Epidermal melanocyte (primary cell): ENCODE results near the gene METTL25B.
"Not testable (repeated sequence)": the region's sequence is repeated elsewhere in the genome, so short reads cannot be mapped to it uniquely, and the experiment has no call there.

Source experiments
- DNase-seq: peaks from one replicate; pipeline ENCODE4 v3.0.0; 2011; ENCODE audit warnings: low spot score; ENCODE audit not compliant: insufficient read length

Gene METTL25B

DNA sequence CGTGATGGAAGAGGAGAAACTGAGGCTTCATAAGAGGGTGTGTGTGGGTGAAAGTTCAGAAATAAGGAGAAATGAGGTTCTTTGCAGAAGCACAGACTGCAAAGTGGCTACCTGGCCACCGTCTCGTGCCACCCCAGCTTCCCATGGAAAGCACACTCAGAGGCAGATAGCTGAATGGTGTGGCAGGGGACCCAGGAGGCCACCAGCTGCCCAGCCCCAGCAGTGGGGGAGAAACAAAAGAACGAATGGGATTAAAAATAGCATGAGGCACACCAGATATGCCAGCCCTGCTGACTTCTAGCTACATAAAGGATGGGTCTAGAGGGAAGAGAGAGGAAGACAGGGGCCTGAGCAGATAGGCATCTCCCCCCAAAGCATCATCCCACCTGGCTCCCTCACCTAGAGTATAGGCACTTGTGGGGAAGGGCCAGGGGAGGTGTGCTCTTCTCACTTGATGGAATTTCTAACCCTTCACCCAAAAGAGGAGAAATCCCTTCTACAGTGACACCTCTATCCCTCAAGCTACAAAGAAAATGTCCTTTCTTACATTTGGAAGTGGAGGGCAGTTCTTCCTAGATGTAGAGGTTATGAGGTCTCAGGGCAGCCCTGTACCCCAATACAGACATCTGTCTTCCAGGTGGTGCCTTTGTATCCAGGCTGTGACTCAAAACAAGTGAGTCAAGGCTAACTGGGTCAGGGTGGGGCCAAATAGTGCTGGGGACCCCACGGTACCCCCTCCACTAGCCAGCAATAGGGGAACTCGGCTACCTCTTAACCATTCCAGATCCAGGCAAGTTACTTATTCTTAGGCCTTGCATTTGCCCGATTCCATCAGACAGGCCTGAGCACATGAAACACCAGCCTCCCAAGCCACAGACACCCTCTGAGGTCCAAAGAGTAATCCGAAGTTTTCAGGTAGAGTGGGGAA lies 19.7 kb downstream of the METTL25B start:
- no peak for DNase-seq

DNA sequence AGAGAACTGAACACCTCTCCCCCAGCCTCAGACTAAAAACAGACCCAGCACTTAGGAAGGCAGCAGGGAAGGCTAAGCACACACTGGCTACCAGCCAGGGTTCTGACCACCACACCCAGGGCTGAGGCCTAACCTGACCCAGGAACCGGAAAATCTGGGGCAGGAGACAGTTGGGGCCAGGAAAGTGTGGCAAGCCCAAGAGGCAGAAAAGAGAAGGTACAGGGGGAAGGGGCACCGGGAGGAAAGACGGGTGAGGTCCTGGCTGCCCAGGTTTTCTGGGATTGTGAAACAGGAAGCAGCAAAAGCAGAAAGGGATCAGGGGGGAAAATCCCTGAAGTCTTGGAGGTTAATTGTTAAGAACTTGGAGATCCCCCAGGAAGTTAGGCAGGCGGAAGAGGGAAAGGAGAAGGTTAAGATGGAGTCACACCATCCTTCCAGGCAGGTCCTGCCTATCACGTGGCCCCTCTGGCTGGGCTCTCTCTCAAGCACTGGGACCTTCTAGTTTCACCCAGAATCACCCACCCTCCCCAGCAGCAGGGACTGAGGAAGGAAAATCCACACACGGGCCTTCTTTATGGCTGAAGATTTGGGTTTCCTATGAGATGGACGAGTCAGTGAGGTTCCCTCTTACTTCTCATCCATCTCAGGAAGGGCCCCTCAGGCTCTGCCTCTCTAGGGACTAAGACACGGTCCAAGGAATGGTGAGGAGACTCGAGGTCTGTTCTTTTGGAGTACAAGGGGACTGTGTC lies 20.6 kb downstream of the METTL25B start:
- no peak for DNase-seq

DNA sequence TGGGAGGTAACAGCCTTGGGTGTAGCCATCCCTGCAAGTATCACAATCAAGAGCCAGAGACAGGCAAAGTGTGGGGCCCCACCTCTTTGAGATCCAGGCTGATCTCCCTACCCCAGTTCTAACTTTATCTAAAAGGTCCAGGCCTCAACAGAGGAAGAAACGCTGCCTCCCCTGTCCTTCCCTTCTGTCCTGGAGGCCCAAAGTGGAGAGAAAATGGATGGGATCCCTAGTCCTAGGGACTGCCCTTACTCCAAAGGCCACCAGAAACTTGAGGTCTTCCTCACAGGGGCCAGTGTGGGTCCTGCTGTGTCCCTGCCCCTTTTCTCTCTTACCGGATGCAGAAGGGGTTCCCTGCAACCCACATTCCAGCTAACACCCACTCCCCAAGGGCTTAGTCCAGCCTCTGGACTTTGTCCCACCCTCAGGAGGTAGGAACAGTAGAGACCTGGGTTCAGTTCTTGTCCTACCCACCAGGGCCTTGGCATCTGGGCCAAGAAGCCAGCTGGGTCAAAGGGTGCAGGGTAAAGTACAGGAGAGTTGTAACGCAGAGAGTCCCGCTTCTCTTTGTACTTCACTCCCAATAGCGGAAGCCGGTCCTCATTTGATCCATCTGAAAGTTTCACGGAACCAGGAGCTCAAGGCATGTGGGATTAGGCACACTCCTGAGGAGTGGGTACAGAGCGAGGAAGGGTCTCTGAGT lies 21.3 kb downstream of the METTL25B start:
- no peak for DNase-seq

DNA sequence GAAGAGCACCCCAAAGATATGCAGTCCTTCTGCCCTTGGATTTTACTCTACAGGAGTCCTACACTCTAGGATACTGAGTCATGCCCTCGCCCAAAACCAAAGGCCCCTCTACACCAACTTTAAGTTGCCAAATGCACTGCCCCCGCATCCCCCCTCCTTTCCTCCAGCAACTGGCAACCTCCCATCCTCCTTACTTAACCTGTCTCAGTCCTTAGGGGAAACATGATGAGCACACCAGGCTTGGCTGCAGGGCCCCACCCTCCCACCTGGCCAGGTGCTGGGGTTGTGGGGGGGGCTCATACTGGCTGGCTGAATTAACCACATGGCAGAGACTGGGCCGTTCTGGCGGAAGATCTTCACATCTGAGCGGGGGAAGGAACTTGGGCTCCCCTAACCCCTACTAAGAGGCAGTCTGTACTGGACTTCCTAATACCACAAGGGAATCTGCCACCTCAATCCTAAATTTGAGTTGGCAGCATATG lies 22.0 kb downstream of the METTL25B start:
- DNase-seq = no peak

DNA sequence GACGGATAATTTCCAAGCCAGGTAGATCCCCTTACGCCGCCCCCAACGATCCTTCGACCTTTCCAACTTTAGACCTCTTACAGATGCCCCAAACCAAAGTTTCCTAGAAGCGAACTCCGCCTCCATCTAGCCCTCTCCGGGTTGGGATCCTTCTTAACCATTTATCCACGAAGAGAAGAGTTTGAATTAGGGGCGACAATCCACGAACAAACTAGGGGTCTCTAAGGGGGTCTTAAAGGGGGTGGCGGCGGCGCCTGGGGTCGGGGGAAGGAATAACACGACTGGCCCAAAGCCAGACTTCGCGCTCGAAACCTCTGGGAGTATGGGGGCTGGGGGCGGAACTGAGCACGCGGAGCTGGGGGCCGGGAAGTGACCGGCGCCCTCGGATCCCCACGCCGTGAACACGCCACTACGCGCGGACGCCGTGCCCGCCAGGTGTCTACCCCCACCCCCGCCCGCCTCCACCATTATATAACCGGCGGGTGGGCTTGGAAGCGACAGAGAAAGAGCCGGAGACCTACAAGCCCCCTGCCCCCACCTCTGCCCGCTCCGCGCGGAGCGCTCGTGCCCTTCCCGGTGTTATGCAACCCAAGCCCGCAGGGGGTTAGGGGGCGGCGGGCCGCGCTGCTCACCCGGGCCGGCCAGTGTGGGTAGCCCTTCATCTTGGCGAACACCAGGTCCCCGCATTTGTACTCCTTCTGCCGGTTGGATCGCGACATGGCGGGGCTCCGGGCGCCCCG lies 22.6 kb downstream of the METTL25B start:
- no peak for DNase-seq

DNA sequence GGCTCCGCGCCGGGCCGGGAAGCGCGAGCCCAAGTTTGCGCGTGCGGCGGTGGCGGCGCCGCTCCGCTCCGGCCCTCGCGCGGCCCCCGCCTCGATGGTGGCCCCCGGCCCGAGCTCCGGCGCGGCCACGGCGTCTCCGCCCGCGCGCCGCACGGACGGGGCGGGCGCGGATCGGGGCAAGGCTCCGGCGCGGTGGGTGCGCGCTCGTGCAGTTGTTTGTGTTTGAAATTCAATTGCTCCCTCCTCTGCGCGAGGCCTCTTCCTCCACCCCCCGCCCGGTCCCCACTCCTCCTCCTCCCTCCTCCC lies 23.1 kb downstream of the METTL25B start, which contains the start of gene HDGF:
TSS of gene HDGF (minus strand) at position 225 of the 306 bp plus-strand sequence. CDS start 246 bp downstream, outside the sequence.
- DNase-seq = no peak

DNA sequence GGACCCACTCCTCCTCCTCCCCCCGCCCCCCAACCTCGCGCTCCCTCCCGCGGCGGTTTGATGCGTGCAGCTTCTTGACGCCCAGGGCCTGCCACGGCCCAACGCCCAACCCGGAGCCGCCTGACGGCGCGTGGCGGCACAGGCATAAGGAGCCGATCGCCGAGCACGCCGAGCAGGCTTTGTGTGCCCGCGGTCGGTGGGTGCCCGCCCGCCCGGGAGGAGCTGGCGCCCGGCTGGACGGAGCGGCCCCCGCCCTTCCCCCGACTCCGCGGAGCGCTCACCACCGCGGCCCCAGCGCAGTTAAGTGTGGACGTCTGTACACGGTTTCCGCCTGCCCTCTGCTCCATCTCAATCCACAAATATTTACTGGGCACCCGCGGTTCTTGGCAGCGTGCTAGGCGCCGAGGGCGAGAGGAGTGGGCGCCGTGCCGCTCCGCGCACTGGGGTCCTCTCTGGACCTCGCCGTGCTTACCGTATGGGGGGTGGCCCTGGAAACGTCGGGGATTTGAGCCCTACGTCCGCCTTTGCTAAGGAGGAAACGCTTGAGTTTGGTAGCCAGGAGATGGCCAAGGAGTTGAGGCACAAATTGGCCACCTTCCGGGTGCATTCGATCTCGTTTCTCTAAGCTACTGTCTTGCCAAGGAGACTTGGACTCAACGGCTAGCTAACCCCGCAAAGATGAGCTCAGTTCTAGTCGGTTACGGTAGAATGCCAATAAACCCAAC lies 23.6 kb downstream of the METTL25B start:
- DNase-seq = peak; percentile 91

DNA sequence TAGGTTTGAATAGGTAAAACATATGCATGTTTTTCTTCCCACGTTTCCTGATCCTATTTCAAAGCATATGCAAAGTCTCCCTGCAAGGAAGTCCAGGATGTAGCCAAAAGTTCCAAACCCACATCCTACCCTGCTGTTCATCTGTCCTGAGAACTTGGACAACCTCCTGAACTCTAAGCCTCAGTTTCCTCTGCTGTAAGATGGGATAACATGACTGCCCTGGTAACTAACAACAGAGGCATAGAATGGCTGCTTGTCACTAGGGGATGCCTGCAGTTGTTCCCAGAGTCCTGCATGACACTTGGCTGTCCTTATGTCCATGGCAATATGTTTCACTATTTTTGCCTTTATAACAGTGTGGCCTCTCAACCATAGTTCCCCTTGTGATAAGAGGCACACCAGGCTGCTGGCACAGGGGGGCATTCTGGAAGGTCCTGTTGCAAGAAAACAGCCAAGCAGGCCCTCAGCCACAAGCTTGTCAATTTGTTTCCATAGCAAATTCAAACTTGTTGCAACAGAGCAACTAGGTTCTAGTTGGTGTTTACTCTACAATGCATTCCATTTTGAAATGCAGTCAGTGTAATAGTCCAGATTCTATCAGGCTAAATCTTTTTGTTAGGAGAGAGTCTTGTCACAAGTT lies 24.7 kb downstream of the METTL25B start:
- DNase-seq = no peak

DNA sequence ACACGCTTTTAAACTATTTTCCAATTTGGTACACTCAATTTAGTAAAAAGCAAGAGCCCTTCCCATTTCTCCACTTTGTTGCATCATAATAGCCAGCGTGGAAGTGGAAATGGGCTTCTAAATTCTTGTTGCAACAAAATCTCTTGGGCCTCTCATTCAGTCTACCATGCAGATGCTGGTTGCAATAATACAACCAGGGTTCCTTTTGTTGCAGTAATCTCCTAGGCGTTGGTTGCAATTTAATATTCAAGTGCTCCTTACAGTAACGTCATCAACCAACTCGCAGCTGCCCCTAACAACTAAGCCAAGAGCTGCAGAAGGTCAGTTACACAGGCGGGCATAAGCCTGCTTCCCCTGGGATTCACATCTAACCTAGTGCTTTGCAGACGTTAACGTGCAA lies 25.9 kb downstream of the METTL25B start:
- DNase-seq = no peak

DNA sequence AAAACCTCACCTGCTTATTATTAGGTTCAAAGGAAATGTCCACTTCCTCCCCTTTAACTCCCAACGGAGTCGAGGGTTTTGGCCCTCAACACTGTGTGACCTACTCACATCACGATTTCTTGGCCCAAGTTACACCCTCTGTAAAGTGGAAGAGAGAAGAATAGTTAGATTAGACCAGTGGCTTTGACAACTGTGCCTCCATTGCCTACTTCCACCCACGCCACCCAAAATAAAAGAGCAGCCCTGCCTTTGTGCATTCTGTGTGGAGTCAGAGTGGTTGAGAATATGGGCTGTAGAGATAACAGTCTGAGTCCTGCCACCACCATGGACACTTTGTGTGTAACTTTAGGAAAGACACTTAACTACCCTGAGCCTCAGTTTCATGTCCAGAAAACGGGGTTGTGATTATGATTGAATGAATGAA lies 27.3 kb downstream of the METTL25B start:
- DNase-seq = no peak

DNA sequence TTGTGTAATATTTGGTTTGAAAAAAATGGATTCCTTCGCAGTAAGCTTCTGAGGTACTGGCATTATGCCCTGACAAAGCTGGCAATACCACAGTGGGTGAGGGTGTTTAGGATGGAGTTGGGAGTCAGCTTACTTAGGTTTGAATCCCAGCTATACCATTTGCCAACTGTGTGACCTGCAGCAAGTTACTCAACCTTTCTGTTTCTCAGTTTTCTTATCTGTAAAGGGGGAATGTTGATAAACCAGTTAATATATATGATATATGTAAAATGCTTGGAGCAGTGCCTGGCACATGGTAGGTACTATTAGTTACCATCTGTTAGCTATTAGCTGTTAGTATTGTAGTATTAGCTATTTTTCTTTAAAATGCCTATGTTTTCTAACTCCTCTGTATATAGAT lies 28.1 kb downstream of the METTL25B start:
- no peak for DNase-seq

DNA sequence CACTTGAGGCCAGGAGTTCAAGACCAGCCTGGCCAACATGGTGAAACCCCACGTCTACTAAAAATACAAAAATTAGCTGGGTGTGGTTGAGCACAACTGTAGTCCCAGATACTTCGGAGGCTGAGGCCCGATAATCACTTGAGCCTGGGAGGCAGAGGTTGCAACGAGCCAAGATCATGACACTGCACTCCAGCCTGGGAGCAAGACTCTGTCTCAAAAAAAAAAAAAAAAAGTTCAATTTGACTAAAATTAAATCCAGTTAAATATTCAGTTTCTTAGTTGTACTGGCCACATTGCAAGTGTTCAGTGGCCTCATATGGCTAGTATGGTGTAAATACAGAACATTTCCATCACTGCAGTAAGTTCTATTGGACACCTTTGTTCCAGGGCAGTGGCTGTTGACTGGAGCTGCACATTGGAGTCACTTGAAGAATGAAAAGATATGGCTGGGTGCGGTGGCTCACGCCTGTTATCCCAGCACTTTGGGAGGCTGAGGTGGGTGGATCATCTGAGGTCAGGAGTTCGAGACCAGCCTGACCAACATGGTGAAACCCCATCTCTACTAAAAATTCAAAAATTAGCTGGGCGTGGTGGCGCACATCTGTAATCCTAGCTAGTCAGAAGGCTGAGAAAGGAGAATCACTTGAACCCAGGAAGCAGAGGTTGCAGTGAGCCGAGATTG lies 29.4 kb downstream of the METTL25B start:
- DNase-seq = not testable (repeated sequence)

DNA sequence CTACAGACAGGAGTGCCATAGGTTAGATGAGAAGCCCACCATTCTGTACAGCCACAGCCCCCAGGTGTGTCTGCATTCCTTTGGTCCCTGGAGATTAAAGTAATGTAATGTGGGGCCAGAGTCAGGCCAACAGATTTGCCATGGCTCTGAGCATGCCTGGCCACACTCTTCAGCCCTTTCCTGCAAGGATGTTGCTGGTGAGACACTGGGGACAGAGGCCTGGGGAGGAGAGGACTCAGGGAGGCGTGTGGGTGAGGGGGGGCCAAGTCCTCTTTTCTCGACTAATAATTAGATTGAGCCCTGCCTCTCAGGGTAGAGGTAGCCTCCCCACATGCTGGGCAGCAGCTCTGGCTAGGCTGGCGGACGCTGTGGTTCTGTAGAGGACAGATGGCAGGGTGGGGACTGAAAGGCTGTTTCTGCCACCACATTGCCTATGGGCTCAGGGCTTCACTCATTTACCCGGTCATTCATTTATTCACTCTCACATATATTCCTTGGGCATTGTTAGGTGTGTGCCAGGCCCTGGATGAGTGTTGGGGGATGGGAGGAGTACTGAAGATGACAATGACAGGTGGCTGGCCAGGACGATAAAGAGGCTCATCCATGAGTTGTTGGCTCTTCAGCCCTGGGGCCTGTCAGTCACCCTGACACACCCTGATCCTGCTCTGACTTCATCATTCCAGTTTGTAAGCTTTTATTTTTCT lies 32.0 kb downstream of the METTL25B start:
- no peak for DNase-seq

DNA sequence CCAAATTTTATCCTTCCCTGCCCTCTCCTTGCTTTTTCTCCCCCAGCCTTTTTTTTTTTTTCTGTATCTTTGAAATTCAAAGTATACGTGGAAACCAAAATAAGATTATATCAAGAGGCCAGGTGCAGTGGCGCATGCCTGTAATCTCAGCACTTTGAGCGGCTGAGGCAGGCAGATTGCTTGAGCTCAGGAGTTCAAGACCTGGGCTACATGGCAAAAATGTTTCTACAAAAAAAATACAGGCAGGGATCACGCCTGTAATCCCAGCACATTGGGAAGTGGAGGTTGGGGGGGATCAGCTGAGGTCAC lies 32.5 kb downstream of the METTL25B start:
- no peak for DNase-seq

DNA sequence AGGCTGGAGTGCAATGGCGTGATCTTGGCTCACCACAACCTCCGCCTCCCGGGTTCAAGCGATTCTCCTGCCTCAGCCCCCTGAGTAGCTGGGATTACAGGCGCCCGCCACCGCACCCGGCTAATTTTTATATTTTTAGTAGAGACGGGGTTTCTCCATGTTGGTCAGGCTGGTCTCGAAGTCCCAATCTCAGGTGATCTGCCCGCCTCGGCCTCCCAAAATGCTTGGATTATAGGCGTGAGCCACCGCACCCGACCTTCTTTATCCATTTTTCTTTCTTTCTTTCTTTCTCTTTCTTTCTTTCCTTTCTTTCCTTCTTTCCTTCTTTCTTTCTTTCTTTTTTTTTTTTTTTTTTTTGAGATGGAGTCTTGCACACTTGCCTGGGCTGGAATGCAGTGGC lies 36.9 kb downstream of the METTL25B start:
- not testable (repeated sequence) for DNase-seq

DNA sequence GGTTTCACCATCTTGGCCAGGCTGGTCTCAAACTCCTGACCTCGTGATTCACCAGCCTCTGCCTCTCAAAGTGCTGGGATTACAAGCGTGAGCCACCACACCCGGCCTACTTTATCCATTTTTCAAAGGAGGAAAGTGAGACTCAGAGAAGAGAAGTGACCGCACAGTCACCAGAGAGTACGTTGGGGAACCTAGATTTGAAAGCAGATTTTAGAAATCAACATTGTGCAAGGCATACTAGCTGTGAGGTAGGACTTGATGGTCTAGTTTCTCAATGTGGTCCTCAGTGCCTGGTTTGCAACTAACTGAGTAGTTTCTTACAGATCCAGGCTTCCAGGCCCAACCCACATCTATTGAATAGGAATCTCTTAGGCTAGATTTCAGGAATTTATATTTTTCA lies 37.4 kb downstream of the METTL25B start:
- DNase-seq = no peak

DNA sequence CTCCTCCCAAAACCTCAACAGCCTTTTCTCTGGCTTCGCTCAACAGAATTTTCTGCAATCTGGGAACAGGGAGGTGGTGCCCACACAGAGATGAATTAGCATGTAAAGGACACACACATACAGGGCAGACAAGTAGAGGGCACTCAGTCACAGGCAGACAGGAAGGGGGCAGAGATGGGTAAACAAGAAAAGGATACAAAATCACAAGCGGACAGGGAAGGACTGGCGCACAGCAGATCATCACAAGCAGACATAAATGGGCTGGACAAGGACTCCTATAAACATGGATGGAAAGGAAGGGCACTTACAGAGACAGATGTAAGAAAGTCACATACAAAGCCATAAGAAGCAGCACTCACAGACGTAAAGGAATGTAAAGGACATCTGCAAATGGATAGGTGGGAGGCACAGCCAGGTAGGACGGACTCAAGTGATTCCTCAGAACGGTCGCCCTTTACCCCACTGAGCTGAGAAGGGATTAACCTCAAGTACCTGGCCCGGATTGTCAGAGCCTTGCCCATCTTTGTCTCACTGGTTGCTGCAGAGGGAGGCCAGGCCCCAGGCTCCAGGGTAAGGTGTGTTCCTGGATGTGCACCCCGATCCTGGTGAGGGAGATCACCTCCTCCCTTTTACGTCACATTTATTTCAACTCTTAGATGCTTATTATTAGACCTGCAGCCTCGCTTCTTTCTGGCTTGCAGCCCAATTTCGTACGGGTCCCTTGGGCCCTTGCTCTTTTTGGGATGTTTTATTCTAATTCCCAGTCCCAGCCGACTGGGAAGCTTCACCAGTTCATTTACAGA lies 38.2 kb downstream of the METTL25B start:
- no peak for DNase-seq
